ENCODE results near the gene SLC12A3.

The SLC12A3 gene

GRCh38 chr16:56874800-56875199 is 9.8 kb downstream of the SLC12A3 start:
- TF ChIP-seq EZH2phosphoT487 (IDR thresholded peaks at IDR 0.05; ENCODE audit: low read depth) (no peak), CTCF (IDR thresholded peaks at IDR 0.05; ENCODE audit: low read depth, low read length) (peak; percentile 10; the same call in 1 of the 2 replicates)
- H3K4me3 ChIP-seq (ENCODE audit: low read length) = no peak overlapping the region

GRCh38 chr16:56876048-56876447 is 11.0 kb downstream of the SLC12A3 start:
- no peak for TF ChIP-seq EZH2phosphoT487 (IDR thresholded peaks at IDR 0.05; ENCODE audit: low read depth)

More at GRCh38 chr16:56874800-56875199, 9.8 kb downstream of the SLC12A3 start:
- peak overlapping the region; percentile 52; the same call in 1 of the 2 replicates for H3K9ac ChIP-seq (ENCODE audit: low read length)
- H3K4me2 ChIP-seq (ENCODE audit: low read length) = peak overlapping the region; percentile 29
- peaks cover 66% of the 10 kb centered on the region for H3K4me1 ChIP-seq (ENCODE audit: low read length)
- H3K9me3 ChIP-seq (ENCODE audit: insufficient read depth, low read length) = no peaks in the 10 kb centered on the region
- peak overlapping the region; percentile 66 for H3K27ac ChIP-seq (ENCODE audit: low read length)
- no peak overlapping the region for H2AFZ ChIP-seq (ENCODE audit: low read depth, low read length)
- no peaks in the 10 kb centered on the region for H3K27me3 ChIP-seq (ENCODE audit: low read depth, low read length)
- H3K36me3 ChIP-seq (replicated peaks; ENCODE audit: low read depth, low read length) = no peaks in the 10 kb centered on the region
- no peaks in the 10 kb centered on the region for H4K20me1 ChIP-seq (ENCODE audit: insufficient read depth, low read length)
- H3K79me2 ChIP-seq (ENCODE audit: low read length) = no peaks in the 10 kb centered on the region

GRCh38 chr16:56877486-56878182 is 12.6 kb downstream of the SLC12A3 start:
- no peaks in the 10 kb centered on the region for H3K9me3 ChIP-seq (ENCODE audit: insufficient read depth, low read length)
- no peak for TF ChIP-seq CTCF (IDR thresholded peaks at IDR 0.05; ENCODE audit: low read depth, low read length)
- TF ChIP-seq EZH2phosphoT487 (IDR thresholded peaks at IDR 0.05; ENCODE audit: low read depth) = no peak
- H3K36me3 ChIP-seq (replicated peaks; ENCODE audit: low read depth, low read length) = no peaks in the 10 kb centered on the region
- H3K4me2 ChIP-seq (ENCODE audit: low read length) = no peak overlapping the region
- H4K20me1 ChIP-seq (ENCODE audit: insufficient read depth, low read length) = no peaks in the 10 kb centered on the region
- H3K27ac ChIP-seq (ENCODE audit: low read length) = no peak overlapping the region
- no peak overlapping the region for H3K4me3 ChIP-seq (ENCODE audit: low read length)
- peaks cover 37% of the 10 kb centered on the region for H3K4me1 ChIP-seq (ENCODE audit: low read length)
- no peak overlapping the region for H3K9ac ChIP-seq (ENCODE audit: low read length)
- no peaks in the 10 kb centered on the region for H3K27me3 ChIP-seq (ENCODE audit: low read depth, low read length)
- H3K79me2 ChIP-seq (ENCODE audit: low read length) = no peaks in the 10 kb centered on the region
- H2AFZ ChIP-seq (ENCODE audit: low read depth, low read length) = no peak overlapping the region

More at GRCh38 chr16:56876048-56876447, 11.0 kb downstream of the SLC12A3 start:
- peak overlapping the region; percentile 66 for H3K27ac ChIP-seq (ENCODE audit: low read length)
- peak overlapping the region; percentile 29 for H3K4me2 ChIP-seq (ENCODE audit: low read length)
- H3K9ac ChIP-seq (ENCODE audit: low read length) = peak overlapping the region; percentile 52
- no peaks in the 10 kb centered on the region for H3K9me3 ChIP-seq (ENCODE audit: insufficient read depth, low read length)
- no peak overlapping the region for H3K4me3 ChIP-seq (ENCODE audit: low read length)
- no peak overlapping the region for H2AFZ ChIP-seq (ENCODE audit: low read depth, low read length)
- no peaks in the 10 kb centered on the region for H3K27me3 ChIP-seq (ENCODE audit: low read depth, low read length)
- H4K20me1 ChIP-seq (ENCODE audit: insufficient read depth, low read length) = no peaks in the 10 kb centered on the region
- H3K4me1 ChIP-seq (ENCODE audit: low read length) = peaks cover 53% of the 10 kb centered on the region
- H3K36me3 ChIP-seq (replicated peaks; ENCODE audit: low read depth, low read length) = no peaks in the 10 kb centered on the region
- no peaks in the 10 kb centered on the region for H3K79me2 ChIP-seq (ENCODE audit: low read length)

- no peaks in the 10 kb centered on the region for H3K79me2 ChIP-seq (ENCODE audit: low read length)
- TF ChIP-seq EZH2phosphoT487 (IDR thresholded peaks at IDR 0.05; ENCODE audit: low read depth) (no peak), CTCF (IDR thresholded peaks at IDR 0.05; ENCODE audit: low read depth, low read length) (no peak)
- H3K4me2 ChIP-seq (ENCODE audit: low read length) = no peak overlapping the region
- H3K27me3 ChIP-seq (ENCODE audit: low read depth, low read length) = no peaks in the 10 kb centered on the region
- H3K4me3 ChIP-seq (ENCODE audit: low read length) = no peak overlapping the region
- H3K36me3 ChIP-seq (replicated peaks; ENCODE audit: low read depth, low read length) = no peaks in the 10 kb centered on the region
- H3K27ac ChIP-seq (ENCODE audit: low read length) = no peak overlapping the region
- H3K9me3 ChIP-seq (ENCODE audit: insufficient read depth, low read length) = no peaks in the 10 kb centered on the region
- H3K4me1 ChIP-seq (ENCODE audit: low read length) = peaks cover 32% of the 10 kb centered on the region
- no peak overlapping the region for H3K9ac ChIP-seq (ENCODE audit: low read length)
- H2AFZ ChIP-seq (ENCODE audit: low read depth, low read length) = no peak overlapping the region
- H4K20me1 ChIP-seq (ENCODE audit: insufficient read depth, low read length) = no peaks in the 10 kb centered on the region
These were observed 13.4 kb downstream of the SLC12A3 start for GRCh38 chr16:56878282-56878854.
